Epithelial cell of alveolus of lung (primary cell): ENCODE results near the gene TAF1C. TPM values are rescaled to one million over a fixed set of nuclear protein-coding genes. Genes with fewer than 3 reads are reported as not detected.

Source experiments
- total RNA-seq: library from RNA; depleted of rRNA; stranded (reverse); fragments of >200 nt; gene quantifications from 2 replicates; pipeline ENCODE4 v1.2.1, GENCODE V29; 2015

Gene TAF1C, protein sequence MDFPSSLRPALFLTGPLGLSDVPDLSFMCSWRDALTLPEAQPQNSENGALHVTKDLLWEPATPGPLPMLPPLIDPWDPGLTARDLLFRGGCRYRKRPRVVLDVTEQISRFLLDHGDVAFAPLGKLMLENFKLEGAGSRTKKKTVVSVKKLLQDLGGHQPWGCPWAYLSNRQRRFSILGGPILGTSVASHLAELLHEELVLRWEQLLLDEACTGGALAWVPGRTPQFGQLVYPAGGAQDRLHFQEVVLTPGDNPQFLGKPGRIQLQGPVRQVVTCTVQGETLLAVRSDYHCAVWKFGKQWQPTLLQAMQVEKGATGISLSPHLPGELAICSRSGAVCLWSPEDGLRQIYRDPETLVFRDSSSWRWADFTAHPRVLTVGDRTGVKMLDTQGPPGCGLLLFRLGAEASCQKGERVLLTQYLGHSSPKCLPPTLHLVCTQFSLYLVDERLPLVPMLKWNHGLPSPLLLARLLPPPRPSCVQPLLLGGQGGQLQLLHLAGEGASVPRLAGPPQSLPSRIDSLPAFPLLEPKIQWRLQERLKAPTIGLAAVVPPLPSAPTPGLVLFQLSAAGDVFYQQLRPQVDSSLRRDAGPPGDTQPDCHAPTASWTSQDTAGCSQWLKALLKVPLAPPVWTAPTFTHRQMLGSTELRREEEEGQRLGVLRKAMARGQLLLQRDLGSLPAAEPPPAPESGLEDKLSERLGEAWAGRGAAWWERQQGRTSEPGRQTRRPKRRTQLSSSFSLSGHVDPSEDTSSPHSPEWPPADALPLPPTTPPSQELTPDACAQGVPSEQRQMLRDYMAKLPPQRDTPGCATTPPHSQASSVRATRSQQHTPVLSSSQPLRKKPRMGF
- 18.9 and 36.2 TPM in 2 replicates for total RNA-seq

DNA sequence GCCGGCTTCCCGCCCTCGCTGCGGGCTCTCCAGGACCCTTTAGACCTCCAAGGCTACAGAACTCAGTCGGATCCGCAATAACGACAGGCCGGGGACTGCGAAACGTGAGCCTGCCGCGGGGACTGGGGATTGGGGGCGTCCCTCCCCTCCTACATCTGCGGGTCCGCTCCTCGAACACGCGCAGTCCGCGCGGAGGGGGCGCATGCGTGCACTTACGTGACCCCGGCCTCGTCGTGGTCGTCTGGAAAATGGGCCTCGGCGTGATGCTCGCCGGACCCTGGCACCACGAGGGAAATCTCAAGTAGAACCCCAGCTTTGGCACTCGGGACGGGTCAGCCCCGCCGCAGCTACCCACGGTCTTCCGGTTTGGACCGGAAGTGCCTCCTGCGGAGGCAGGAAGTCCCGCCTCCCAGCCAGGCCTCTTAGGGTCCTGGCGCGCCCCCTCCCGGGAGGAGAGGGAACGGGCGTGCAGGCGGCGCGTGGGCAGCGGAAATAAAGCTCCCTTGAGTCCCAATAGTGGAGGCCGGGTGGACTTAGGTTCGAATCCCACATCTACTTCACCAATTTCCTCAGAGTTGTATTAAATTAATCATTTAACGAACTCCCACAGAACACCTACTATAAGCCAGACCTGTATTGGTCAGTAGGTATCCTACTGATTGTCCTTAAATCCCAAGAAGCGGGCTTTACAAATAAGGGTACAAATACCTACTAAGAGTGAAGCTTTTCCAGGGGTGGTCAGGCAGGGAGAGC lies at the start of gene TAF1C:
Gene TAF1C, minus strand, starts transcription at position 373 of the 753 bp plus-strand sequence. CDS start 2,069 bp downstream, outside the sequence.

GRCh38 chr16:84190731-84191388 lies 4.0 kb upstream of the TAF1C start, which contains the start of gene ADAD2:
ADAD2 (plus strand) TSS chr16:84191157; CDS start chr16:84191231, 74 bp downstream.

DNA sequence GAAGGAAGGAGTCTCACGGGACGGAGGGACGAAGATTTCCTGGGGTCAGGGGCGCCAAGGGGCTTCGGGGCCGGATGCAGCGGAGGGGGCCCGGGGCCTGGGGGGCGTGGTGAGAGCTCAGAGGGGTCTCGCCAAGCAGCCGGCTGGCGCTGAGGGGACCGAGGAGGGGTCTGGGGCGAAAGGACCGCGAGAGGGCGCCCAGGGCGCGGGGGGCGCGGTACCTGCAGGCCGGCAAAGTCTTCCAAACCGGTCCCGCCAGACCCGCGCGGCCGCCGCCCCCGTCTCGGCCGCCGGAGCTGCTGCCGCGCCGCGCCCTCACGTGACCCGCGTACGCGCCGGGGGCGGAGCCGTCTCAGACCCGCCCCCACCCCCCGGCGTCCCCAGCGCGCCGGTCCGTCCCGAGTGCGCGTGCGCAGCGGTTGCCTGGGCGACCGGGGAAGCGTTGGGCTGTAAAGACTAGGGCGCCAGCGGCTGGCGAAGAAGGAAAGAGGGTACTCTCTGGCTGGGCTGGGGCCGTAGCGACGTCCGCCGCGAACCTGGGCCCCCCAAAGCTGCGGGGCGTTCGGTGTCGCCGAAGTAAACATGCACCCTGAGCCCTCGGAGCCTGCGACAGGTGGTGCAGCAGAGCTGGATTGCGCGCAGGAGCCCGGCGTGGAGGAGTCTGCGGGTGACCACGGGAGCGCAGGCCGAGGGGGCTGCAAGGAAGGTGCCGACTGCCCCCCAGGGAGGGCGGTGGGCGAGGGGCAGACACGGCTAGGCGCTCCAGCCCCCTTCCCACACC lies 41.8 kb downstream of the TAF1C start, which contains the start of the genes DNAAF1 and HSDL1:
Gene DNAAF1, plus strand, starts transcription at position 450 of the 781 bp plus-strand sequence. Its CDS starts 133 bp downstream, at position 583.
Gene HSDL1, minus strand, starts transcription at position 319 of the 781 bp plus-strand sequence. CDS start 13,856 bp downstream, outside the sequence.

Other genes starting within 250 kb of the TAF1C start
- 3.2 and 4.1 TPM in 2 replicates for gene OSGIN1, start 233.8 kb downstream of the TAF1C start, total RNA-seq
- 0.39 TPM in 1 of 2 replicates, not detected in the other for gene NECAB2, start 218.8 kb downstream of the TAF1C start, total RNA-seq
- gene SLC38A8, start 144.3 kb downstream of the TAF1C start, total RNA-seq: not detected in 2 replicates
- 85.1 and 87.3 TPM in 2 replicates for gene MBTPS1, start 70.1 kb downstream of the TAF1C start, total RNA-seq
- gene HSDL1, start 41.9 kb downstream of the TAF1C start, total RNA-seq: 18.0 and 20.4 TPM in 2 replicates
- gene DNAAF1, start 41.7 kb downstream of the TAF1C start, total RNA-seq: not detected in 2 replicates
- gene ADAD2, start 4.1 kb upstream of the TAF1C start, total RNA-seq: not detected in 2 replicates
- gene KCNG4, start 53.0 kb upstream of the TAF1C start, total RNA-seq: not detected in 2 replicates
- gene WFDC1, start 107.8 kb upstream of the TAF1C start, total RNA-seq: 0.13 and 9.7 TPM in 2 replicates
- gene ATP2C2, start 181.5 kb upstream of the TAF1C start, total RNA-seq: under 0.01 TPM in 1 of 2 replicates, not detected in the other